ENCODE data around the gene EDA2R. TPM values are rescaled to one million over a fixed set of nuclear protein-coding genes. Genes with fewer than 3 reads are reported as not detected.

EDA2R gene
- 1.0 TPM for total RNA-seq
- long read RNA-seq, partial matches to known transcripts, result 0 of 4 reads
- long read RNA-seq, other reads (novel, unspliced or antisense), result 4 of 4 reads

- ATAC-seq (ENCODE audit: poor library complexity) (peak; percentile 43), DNase-seq (no peak)
- intact Hi-C loops (cut with DNase I), result no loop called here
These were observed at the start of gene EDA2R for GRCh38 chrX:66638591-66639500. Gene EDA2R, minus strand, starts transcription at chrX:66639078. Its CDS starts 23,058 bp downstream, at chrX:66616020.

DNA sequence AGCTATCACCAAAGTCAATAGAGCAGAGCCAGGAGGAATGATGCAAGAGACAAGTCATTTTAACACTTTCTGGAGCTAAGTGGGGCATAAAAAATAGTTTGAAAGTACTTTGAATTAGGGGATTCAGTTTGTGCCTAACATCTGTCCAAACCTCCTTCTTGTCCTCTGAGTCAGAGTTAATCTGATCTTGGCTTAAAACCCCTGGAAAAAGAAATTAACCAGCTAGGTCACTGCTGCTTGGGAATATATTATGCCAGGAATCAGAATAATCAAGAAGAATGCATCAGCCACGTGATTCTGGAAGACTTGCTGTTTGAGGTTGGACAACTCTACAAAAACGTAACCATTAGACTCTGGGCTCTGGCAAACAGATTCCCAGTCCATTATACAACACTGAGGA is 45.3 kb upstream of the EDA2R start:
- DNase-seq, result no peak
- ATAC-seq (ENCODE audit: poor library complexity), result no peak
- intact Hi-C loops (cut with DNase I), result no loop called here

DNA sequence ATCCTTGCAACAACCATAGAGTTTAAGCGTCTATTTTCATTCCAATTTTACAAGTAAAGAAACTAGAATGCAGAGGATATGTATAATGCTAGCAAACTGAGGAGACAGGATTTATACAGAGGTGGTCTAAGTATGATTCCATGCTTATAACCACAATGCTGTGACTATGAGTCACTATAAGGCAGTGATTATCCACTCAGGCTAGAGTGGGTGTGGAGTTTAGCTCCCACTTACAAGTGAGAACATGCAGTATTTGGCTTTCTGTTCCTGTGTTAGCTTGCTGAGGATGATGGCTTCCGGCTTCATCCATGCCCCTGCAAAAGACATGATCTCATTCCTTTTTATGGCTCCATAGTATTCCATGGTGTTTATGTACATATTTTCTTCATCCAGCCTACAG is 41.6 kb upstream of the EDA2R start:
- ATAC-seq (ENCODE audit: poor library complexity), result no peak
- intact Hi-C loops (cut with DNase I), result no loop called here
- no peak for DNase-seq

DNA sequence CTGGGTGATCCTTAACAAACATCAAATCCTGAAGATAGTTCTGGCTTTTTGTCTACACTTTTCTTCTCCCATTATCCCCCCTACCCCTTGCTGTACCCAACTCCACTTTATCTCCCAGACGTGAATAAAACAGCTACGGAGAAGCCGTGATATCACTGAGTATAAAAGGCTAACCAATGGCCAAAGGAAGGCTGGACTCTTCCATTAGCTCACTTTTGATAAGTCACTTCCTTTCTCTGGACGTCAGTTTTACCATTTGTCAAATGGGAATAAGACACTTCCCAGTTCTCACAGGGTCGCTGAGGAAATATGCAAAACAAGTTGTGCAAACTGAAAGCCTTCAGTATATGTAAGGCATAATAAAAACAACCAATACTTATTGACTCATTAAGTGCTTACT is 38.6 kb upstream of the EDA2R start:
- no peak for ATAC-seq (ENCODE audit: poor library complexity)
- intact Hi-C loops (cut with DNase I), result no loop called here

DNA sequence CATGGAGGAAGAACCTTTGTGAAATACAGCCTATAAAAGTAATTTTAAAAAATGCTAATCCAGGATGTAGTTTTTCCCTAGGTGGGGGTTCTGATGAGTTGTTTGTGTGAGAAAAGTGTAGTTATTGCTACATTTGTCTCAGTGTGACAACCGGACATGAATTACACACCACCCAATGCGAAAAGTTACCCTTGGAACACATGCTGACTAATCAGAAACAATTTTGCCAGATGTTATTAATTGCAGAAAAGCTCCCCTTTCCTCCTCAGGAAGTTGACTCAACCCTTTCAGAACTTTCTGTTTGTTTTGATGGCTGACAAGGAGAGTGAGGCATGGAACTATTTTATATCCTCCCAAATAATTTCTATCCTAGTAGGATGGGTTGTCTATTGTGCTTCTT is 38.1 kb upstream of the EDA2R start:
- DNase-seq (no peak), ATAC-seq (ENCODE audit: poor library complexity) (no peak)
- intact Hi-C loops (cut with DNase I), result no loop called here

More for the DNA sequence above, 38.6 kb upstream of the EDA2R start:
- no peak for DNase-seq

DNA sequence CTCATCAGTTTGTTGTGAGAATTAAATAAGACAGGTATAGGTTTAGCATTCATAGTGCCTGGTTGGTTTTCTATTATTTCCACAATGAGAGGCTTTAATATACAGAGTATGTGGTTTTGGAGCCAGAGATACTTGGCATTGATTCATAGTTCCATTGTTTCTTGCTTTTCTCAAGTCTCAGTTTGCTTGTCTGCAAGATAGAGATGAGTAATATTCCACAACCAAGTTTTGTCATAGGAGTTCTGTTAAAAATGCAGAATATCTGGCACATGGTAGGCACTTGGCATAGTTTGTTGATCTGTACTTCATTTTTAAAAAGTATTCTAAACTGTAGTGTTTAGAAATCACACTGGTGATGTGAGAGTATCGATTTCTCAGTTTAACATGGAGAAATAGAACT is 37.5 kb upstream of the EDA2R start:
- intact Hi-C loops (cut with DNase I), result no loop called here
- no peak for ATAC-seq (ENCODE audit: poor library complexity)
- no peak for DNase-seq

DNA sequence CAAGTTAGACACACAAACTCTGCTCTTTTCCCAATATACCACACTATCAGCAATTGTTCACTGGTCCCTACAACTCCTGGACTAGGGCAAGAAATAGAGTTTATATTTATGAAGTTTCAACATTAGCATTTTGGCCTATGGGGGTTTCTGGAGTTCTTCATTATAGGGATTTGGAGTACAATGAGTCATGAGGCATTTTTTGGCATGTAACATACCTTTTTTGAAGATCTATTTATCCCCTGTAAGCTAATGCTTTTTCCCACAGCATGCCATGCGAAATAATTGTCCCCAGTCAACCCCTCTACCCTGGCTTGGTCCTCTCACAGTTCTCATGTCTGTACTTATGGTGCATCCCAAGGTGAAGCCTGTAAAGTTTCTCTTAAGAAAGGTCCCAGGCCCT is 36.7 kb upstream of the EDA2R start:
- no peak for ATAC-seq (ENCODE audit: poor library complexity)
- intact Hi-C loops (cut with DNase I), result no loop called here
- no peak for DNase-seq

DNA sequence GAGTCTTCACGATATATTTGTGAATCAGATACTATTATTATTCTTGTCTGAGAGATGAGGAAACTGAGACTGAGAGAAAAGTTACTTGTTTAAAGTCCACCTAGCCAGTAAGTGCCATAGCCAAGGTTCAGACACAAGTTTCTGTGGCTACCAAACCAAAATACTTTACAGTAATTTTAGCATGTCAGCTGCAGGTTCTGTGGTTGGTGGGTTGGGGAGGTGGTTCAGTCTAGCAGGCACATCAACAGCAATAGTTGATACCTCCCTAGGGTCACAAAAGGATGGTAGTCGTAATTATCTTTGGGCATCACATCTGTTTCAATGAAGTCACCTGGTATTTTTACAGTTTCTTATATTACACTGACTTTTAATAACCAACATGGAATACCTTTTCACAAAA is 35.6 kb upstream of the EDA2R start:
- ATAC-seq (ENCODE audit: poor library complexity) (no peak), DNase-seq (no peak)
- intact Hi-C loops (cut with DNase I), result no loop called here

DNA sequence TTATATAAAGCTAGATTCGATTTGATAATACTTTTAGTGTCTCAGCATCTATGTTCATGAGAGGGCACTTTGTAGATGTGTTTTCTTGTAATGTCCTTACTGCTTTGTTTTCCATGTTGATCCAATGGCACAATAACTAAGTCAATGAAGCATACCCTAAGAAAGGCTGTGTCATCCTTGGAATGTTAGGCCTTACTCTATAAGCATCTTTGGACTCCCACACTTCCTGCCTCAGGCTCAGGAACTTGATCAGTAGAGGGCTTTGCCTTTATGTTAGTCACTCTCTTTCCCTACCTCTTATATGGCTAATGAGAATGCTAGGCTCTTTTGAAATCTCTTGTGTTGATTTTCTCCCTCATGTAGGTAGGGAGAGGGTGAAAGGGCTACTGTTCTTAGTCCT is 33.2 kb upstream of the EDA2R start:
- DNase-seq (no peak), ATAC-seq (ENCODE audit: poor library complexity) (no peak)
- intact Hi-C loops (cut with DNase I), result no loop called here

DNA sequence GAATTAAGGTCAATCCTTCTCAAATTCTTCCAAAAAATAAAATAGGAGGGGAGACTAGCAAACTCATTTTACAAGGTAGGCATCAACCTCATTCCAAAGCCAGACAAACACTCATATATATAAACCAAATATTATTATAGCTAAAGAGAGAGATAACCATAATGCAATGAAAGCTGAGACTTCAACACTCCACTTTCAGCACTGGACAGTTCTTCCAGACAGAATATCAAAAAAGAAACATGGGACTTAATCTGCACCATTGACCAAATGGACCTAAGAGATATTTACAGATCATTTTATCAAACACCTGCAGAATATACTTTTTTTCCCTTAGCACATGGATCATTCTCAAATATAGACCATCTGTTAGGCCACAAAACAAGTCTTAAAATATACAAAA is 15.5 kb upstream of the EDA2R start:
- DNase-seq, result no peak
- ATAC-seq (ENCODE audit: poor library complexity), result no peak
- intact Hi-C loops (cut with DNase I), result no loop called here

DNA sequence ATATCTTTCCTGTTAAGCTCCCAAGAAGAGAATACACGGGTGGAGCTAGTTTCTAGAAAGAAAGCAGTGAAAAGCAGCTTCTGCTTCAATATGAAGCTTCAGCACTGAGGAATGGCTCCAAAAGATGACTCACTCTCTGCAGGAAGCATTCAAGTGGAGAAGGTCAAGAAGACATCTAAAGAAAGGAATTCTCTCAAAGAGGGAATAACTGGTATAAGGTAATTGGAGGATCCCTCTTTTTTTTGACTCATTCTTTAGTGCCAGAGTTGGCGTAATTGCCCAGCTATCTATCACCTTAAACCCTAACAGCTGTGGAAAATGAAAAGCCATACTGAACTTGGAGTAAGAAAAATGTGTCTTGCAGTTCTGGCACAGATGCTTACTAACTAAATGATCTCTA is 3.5 kb downstream of the EDA2R start:
- DNase-seq (no peak), ATAC-seq (ENCODE audit: poor library complexity) (no peak)
- intact Hi-C loops (cut with DNase I), result no loop called here

- no peak for DNase-seq
- intact Hi-C loops (cut with DNase I), result no loop called here
- no peak for ATAC-seq (ENCODE audit: poor library complexity)
These were observed 4.6 kb downstream of the EDA2R start for GRCh38 chrX:66634272-66634671.

- intact Hi-C loops (cut with DNase I), result no loop called here
- DNase-seq, result no peak
- ATAC-seq (ENCODE audit: poor library complexity), result no peak
These were observed 5.3 kb downstream of the EDA2R start for GRCh38 chrX:66633541-66633940.

DNA sequence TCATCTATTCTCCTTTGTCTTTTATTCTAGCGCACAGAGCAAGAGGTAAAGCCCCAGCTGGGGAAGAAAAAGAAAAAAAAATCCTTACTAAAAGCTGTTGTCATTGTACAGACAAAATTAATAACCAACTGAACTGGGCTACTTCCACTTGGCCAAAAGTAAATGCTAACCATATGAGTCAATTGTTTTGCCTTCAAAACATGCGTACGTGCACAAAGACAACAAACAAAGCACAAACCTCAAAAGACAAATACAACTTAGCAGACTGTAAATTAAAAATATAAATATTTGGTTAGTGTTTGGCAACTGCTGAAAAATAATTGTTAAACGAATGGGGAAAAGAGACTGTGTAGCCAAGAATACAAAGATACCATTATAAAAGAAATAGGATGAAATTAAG is 5.9 kb downstream of the EDA2R start:
- intact Hi-C loops (cut with DNase I), result no loop called here
- ATAC-seq (ENCODE audit: poor library complexity) (no peak), DNase-seq (no peak)

DNA sequence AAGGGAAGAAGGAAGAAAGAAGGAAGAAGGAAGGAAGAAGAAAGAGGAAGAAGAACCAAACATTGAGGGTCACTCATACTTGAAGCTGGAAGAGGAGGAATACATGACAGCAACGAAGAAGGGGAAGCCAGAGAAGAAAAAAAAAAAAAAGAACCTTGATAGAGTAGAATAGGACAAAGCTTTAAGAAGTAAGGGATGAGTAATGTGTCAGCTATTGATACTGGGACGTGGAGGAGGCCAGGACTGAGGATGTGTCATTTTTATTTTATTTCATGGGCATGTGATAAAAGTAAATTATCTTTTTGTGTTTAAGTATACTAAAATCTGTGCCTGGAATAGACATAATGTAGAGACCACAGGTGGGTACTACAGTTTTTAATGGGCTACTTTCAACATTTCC is 6.4 kb downstream of the EDA2R start:
- intact Hi-C loops (cut with DNase I), result no loop called here
- ATAC-seq (ENCODE audit: poor library complexity), result no peak
- DNase-seq, result no peak

GRCh38 chrX:66625525-66625924 is 13.4 kb downstream of the EDA2R start:
- DNase-seq (no peak), ATAC-seq (ENCODE audit: poor library complexity) (no peak)
- intact Hi-C loops (cut with DNase I), result loop anchor here (10.0 kb wide), 1 partner anchor 1061 kb away; no protein-coding TSS in a partner anchor

GRCh38 chrX:66622209-66622608 is 16.7 kb downstream of the EDA2R start:
- DNase-seq (no peak), ATAC-seq (ENCODE audit: poor library complexity) (no peak)
- intact Hi-C loops (cut with DNase I), result loop anchor here (10.0 kb wide), 1 partner anchor 1057 kb away; no protein-coding TSS in a partner anchor

GRCh38 chrX:66616944-66617343 is 21.9 kb downstream of the EDA2R start:
- ATAC-seq (ENCODE audit: poor library complexity) (no peak), DNase-seq (no peak)
- intact Hi-C loops (cut with DNase I), result no loop called here

- DNase-seq (no peak), ATAC-seq (ENCODE audit: poor library complexity) (no peak)
- intact Hi-C loops (cut with DNase I), result no loop called here
These were observed 36.4 kb downstream of the EDA2R start for GRCh38 chrX:66602381-66602938.

DNA sequence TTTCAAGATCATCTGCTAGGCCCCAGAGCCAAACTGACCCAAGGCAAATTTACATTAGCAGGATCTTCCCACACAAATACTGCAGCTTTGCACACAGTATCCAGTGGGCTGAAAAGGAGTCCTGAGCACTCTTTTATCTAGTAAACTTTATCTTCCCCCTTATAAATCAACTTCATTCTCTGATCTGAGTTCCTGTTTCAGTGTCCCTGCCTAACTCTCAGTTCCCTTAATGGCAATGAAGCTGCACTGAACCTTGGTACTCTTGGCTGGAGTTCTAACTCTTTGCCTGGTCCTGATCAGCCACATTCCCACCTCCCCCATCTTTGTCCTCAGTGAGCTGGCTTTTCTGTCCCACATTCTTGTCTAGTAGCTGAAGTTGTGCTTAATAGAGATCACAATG is 37.4 kb downstream of the EDA2R start:
- DNase-seq (no peak), ATAC-seq (ENCODE audit: poor library complexity) (no peak)
- intact Hi-C loops (cut with DNase I), result no loop called here

All from Right ventricle myocardium superior (tissue), 1 donor.